HG02763 (cell line): Measurements from ENCODE around the gene WNT3A.

Experiments
- ATAC-seq: cut with Tn5 transposase; IDR thresholded peaks from one replicate; pipeline ENCODE4 v1.9.1; 2021; ENCODE audit warnings: mild to moderate bottlenecking, moderate library complexity; ENCODE audit not compliant: unreplicated experiment

Gene WNT3A

GRCh38 chr1:228097333-228098081 is 90.7 kb downstream of the WNT3A start:
- ATAC-seq = no peak

- no peak for ATAC-seq
Measured at GRCh38 chr1:228098323-228098931, 91.6 kb downstream of the WNT3A start.

- no peak for ATAC-seq
Measured at GRCh38 chr1:228099331-228099732, 92.5 kb downstream of the WNT3A start.

GRCh38 chr1:228100822-228101613 is 94.2 kb downstream of the WNT3A start:
- ATAC-seq = no peak

- ATAC-seq = no peak
Measured at GRCh38 chr1:228101614-228101993, 94.8 kb downstream of the WNT3A start.

GRCh38 chr1:228101994-228102790 is 95.4 kb downstream of the WNT3A start:
- ATAC-seq = peak; percentile 16

GRCh38 chr1:228102791-228103620 is 96.2 kb downstream of the WNT3A start, which contains the start of gene C1orf35:
Gene C1orf35 (minus strand): TSS chr1:228103325. CDS start chr1:228103227, 98 bp downstream.
- peak; percentile 78 for ATAC-seq

- no peak for ATAC-seq
Measured at GRCh38 chr1:228104526-228105269, 97.9 kb downstream of the WNT3A start.

- no peak for ATAC-seq
Measured at GRCh38 chr1:228105270-228105995, 98.6 kb downstream of the WNT3A start.

GRCh38 chr1:228105996-228106799 is 99.4 kb downstream of the WNT3A start:
- ATAC-seq = no peak

GRCh38 chr1:228106800-228107054 is 99.9 kb downstream of the WNT3A start:
- ATAC-seq = no peak

GRCh38 chr1:228107636-228108035 is 100.8 kb downstream of the WNT3A start:
- no peak for ATAC-seq

GRCh38 chr1:228108055-228108690 is 101.4 kb downstream of the WNT3A start:
- no peak for ATAC-seq

- ATAC-seq = no peak
Measured at GRCh38 chr1:228108742-228109072, 101.9 kb downstream of the WNT3A start.

- peak; percentile 88 for ATAC-seq
Measured at GRCh38 chr1:228109073-228109961, 102.5 kb downstream of the WNT3A start, which contains the start of gene MRPL55. Gene MRPL55 (minus strand): TSS chr1:228109299. CDS start chr1:228108260, 1,039 bp downstream.

GRCh38 chr1:228109962-228110488 is 103.2 kb downstream of the WNT3A start:
- ATAC-seq = no peak
